Coronary artery (tissue), 2 donors: ENCODE measurements around the gene RNF208.

Source experiments
- DNase-seq: peaks from one replicate; pipeline ENCODE4 v3.0.0-alpha.2; 2017; ENCODE audit warnings: low spot score
- H3K27ac ChIP-seq, 2 donors: fragments of 200-600 bp; sonication (generic); one replicate each; pipeline ENCODE4 v1.5.1; 2016 to 2019
- H3K4me3 ChIP-seq: fragments of 200-600 bp; sonication (generic); 2 replicates; pipeline ENCODE4 v1.5.1; 2016; ENCODE audit warnings: mild to moderate bottlenecking, moderate library complexity
- TF ChIP-seq, protein P1 (sequence below): fragments of 200-600 bp; sonication (generic); IDR thresholded peaks from one replicate; pipeline ENCODE4 v1.5.1; 2019; ENCODE audit warnings: antibody characterized with exemption

The RNF208 gene

DNA sequence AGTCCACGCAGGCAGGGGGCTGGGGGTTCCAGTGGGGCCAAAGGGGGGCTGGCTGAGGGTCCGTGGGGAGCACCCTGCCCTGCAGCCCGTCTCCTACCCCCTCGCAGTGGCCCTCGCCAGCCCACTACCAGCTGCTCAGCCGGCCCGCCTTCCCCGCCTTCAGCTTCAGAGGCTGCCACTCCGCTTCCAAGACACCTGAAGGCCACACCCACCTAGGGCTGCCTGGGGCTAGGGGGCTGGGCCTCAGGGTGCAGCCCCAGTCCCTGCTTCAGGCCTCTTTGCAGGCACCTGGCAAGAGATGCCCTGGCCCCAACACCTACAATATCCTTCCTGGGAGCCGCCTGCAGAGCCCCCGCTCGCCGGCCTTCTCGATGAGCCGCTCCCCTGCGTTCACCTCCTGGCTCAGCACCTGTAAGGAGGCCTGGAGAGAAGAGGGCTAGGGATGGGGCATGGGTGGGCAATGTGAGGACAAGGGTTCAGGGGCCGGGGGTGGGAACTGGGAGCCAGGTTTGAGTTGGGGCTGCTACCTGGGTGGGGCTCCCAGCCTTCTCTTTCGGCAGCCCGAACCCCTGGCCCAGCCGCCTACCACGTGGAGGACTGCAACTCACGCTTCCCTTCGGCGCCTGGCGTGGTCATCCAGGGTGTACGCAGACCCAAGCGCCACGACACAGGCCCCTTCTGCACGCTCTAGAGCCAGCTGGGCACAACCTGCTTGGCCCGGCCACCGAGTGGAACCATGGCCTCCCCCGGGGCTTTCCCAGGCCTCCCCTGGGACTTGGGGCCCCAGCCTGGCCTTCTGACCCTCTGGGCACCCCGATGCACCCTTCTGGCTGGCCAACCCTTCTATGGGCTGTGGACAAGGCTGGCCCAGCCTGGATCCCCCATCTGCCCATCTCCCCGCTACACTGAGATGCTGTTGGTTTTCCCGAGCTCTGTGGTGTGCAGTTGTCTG is 30.8 kb upstream of the RNF208 start:
- Histone ChIP-seq H3K4me3 (no peak overlapping the region), H3K27ac (no peak overlapping the region)
- no peak for DNase-seq
- TF ChIP-seq, protein P1, sequence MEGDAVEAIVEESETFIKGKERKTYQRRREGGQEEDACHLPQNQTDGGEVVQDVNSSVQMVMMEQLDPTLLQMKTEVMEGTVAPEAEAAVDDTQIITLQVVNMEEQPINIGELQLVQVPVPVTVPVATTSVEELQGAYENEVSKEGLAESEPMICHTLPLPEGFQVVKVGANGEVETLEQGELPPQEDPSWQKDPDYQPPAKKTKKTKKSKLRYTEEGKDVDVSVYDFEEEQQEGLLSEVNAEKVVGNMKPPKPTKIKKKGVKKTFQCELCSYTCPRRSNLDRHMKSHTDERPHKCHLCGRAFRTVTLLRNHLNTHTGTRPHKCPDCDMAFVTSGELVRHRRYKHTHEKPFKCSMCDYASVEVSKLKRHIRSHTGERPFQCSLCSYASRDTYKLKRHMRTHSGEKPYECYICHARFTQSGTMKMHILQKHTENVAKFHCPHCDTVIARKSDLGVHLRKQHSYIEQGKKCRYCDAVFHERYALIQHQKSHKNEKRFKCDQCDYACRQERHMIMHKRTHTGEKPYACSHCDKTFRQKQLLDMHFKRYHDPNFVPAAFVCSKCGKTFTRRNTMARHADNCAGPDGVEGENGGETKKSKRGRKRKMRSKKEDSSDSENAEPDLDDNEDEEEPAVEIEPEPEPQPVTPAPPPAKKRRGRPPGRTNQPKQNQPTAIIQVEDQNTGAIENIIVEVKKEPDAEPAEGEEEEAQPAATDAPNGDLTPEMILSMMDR = no peak

DNA sequence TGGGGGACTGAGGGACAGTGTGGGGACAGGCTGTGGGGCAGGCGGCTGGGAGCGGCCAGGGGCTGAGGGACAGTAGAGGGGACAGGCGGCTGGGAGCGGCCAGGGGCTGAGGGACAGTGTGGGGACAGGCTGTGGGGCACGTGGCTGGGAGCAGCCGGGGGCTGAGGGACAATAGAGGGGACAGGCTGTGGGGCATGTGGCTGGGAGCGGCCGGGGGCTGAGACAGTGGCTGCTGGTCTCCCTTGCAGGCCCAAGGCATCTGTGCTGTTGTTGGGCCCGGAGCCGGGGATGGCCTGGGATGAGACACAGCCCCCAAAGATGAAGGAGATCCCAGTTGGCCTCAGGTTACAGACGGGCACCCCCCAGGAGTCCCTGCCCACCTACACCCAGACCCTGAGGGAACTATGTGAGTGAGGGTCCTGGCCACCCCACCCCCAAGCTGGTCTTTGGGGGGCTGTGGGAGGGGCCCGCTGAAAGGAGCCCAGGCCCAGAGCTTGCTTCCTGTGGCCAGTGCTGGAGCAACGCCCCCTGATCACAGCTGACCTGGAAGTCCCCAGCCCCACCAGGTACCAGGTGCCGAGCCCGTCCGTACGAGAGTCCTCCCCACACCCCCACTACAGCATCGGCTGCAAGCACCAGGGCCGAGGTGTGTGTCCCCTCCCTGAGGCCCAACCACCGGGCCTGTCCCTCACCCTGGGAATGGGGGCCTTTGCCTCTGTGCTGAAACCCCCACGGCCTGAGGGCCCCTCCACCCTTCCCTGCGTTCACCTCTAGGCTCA is 29.6 kb upstream of the RNF208 start:
- Histone ChIP-seq H3K4me3 (no peak overlapping the region), H3K27ac (no peak overlapping the region)
- TF ChIP-seq, protein P1 = no peak
- no peak for DNase-seq

DNA sequence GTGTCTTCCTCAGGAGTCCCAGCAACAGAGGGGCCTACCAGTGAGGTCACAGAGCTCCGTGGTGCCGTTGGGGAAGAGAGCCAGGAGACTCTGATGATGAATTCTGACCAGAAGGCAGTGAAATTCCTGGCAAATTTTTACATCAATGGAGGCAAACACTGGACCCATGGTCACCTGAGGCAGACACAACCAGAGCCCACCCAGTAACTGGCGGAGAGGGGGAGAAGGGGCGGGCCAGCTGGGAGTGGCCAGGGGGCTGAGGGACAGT is 29.1 kb upstream of the RNF208 start, which contains the start of gene STPG3:
Gene STPG3, plus strand, starts transcription at position 93 of the 268 bp plus-strand sequence. Its CDS starts 1 bp downstream, at position 94.
- DNase-seq = no peak
- TF ChIP-seq, protein P1 = no peak
- H3K4me3 ChIP-seq = no peak within 1 kb of the TSS
- no peak within 1 kb of the TSS for H3K27ac ChIP-seq

DNA sequence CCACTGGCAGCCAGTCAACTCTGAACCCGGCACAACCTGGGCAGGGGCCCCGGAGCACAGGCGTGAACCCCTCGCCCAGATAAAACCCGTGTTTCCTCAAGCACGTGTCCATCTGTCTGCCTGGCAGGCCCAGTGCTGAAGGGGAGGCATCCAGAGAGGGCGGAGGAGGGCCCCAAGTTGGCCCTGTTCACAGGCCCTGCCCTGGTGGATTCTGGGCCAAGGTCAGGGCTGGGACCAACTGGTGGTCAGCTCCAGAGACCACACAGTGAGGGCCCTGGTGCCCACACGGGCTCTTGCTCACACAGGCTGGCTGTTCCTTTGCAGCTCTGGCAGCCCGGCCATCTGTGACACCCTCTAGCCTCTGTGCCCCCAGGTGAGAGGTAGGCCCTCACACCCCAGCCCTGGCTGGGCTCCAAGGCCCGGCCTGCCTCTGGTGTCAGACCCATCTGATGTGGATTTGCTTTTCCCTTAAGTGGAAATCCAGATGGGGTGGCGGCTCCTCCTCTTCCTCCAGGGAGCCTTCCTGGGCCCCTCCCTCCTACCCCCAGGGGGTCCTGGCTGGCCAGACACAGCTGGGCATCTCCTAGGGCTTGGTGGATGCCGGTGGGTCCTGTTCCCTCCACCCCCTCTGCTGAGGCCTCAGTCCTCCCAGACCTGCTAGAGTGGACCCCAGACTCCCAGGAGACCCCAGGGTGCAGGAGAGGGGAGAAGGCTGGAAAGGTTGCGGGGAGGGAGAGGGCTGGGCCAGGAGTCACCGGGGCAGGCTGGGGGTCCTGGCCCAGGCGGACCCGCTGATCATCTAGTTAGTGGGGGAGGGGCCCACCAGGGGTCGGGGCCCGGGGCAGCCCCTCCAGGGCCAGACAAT is 28.5 kb upstream of the RNF208 start:
- Histone ChIP-seq H3K27ac (no peak overlapping the region), H3K4me3 (no peak overlapping the region)
- no peak for DNase-seq
- TF ChIP-seq, protein P1 = no peak

DNA sequence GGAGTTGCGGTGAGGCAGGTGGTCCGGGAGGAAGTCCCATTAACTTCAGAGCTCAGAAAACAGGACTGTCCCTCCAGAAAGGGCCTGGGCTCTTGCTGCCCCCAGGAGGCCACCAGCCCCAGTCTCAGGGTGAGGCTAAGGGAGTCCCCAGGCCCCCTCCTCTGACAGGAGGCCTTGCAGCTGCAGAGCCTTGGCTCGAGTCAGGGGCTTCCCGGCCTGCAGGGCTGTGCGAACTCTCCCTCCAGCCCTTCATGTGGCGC is 25.8 kb upstream of the RNF208 start:
- Histone ChIP-seq H3K4me3 (no peak overlapping the region), H3K27ac (no peak overlapping the region)
- TF ChIP-seq, protein P1 = no peak
- no peak for DNase-seq

DNA sequence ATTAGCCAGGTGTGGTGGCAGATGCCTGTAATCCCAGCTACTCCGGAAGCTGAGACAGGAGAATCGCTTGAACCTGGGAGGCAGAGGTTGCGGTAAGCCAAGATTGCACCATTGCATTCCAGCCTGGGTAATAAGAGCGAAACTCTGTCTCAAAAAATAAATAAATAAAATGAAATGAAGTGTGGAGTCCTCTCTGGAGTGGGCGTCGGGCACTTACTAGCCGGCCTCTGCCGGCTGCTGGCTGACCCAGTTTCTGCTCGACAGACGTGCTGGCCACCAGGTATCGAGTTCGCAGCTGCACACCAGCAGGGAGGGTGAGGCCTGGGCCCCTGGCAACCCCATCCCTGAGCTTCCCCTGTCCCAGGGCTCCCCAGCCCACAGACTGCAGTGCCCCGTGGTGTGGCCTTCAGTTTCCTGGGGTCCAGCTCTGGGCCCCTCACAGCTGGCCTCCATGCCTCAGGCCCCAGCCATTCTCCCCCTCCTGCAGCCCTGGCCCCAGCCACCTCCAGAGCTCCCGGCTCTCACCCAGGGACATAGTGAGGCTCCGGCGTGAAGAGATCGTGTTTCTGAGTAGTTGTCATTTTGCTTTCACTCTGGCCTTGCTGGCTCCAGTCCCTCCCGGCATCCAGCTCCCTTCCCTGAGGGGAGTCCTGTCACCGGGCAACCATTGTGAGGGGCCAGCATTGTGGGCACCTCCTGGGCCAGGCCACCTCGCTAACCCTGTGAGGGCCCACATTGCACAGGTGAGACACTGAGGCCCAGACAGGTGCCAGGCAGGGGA is 25.3 kb upstream of the RNF208 start:
- H3K27ac ChIP-seq = no peak overlapping the region
- H3K4me3 ChIP-seq = no peak overlapping the region
- TF ChIP-seq, protein P1 = no peak
- DNase-seq = no peak
